Body of pancreas (tissue), 4 donors: ENCODE results near the gene TIGD3. TPM values are rescaled to one million over a fixed set of nuclear protein-coding genes. Genes with fewer than 3 reads are reported as not detected.

Experiments used
- ATAC-seq: fragments of 150-250 bp; one replicate; pipeline ENCODE4 v1.9.1; 2016
- DNase-seq, 4 donors: peaks; one replicate each; pipeline ENCODE4 v3.0.0-alpha.2; 2019
- H3K27ac ChIP-seq, 4 donors: fragments of 200-600 bp; sonication (generic); 1 replicate in 3 of 4; 2 replicates in 1 of 4; pipeline versions ENCODE4 v1.5.1 to v1.6.1; 2016 to 2019; ENCODE audit warnings: mild to moderate bottlenecking in 1 of 4, mixed read lengths in 1 of 4, moderate library complexity in 1 of 4
- H3K27me3 ChIP-seq, 2 donors: fragments of 200-600 bp; sonication (generic); one replicate each; pipeline ENCODE4 v1.6.0; 2016; ENCODE audit warnings: mild to moderate bottlenecking in 1 of 2
- H3K36me3 ChIP-seq, 2 donors: fragments of 200-600 bp; sonication (generic); replicated peaks in 1 of 2; 2 replicates each; pipeline ENCODE4 v1.5.1; 2016; ENCODE audit warnings: low read depth in 2 of 2; ENCODE audit not compliant: insufficient read depth in 1 of 2
- H3K4me1 ChIP-seq: fragments of 200-600 bp; sonication (generic); one replicate; pipeline ENCODE4 v1.6.0; 2016
- H3K4me3 ChIP-seq, 2 donors: fragments of 200-600 bp; sonication (generic); 1 replicate in 1 of 2; 2 replicates in 1 of 2; pipeline ENCODE4 v1.5.1; 2016 to 2019
- H3K9me3 ChIP-seq, 3 donors: fragments of 200-600 bp; sonication (generic); 1 replicate in 2 of 3; 2 replicates in 1 of 3; pipeline ENCODE4 v1.5.1; 2016
- POLR2A ChIP-seq, 3 donors: fragments of 450-650 bp; IDR thresholded peaks; one replicate each; pipeline ENCODE4 v1.6.1; 2016; ENCODE audit warnings: antibody characterized with exemption in 3 of 3, mild to moderate bottlenecking in 2 of 3
- WGBS, 2 donors: methylation state at CpG; one replicate each; pipeline ENCODE4 v1.1.5; 2017; 5-methylcytosine and 5-hydroxymethylcytosine counted together
- intact Hi-C: fragments of 100-400 bp; cut with DNase I; formaldehyde crosslinking; loops from one replicate; pipeline ENCODE4 v1.15.1; 2023
- total RNA-seq, 2 donors: library from RNA; depleted of rRNA; stranded (reverse); fragments of >200 nt; gene quantifications; one replicate each; pipeline ENCODE4 v1.1.0, GENCODE V29; 2016
- TF ChIP-seq, protein P1 (sequence below), 7 experiments: fragments of 450-650 bp in 4 of 7; fragments of 200-600 bp in 3 of 7; sonication (generic) in 3 of 7; IDR thresholded peaks; one replicate each; pipeline ENCODE4 v1.5.1; 2016 to 2019; ENCODE audit warnings: antibody characterized with exemption in 7 of 7

The TIGD3 gene
- total RNA-seq, 2 donors from 2014 or later: not detected

GRCh38 chr11:65404210-65404609, 49.7 kb downstream of the TIGD3 start:
- no peaks in the 10 kb centered on the region for H3K4me1 ChIP-seq
- WGBS, 2 donors: 79 to 92% methylated on average over 13 of the region's 13 CpGs
- DNase-seq (no peak), ATAC-seq (no peak)
- no peak overlapping the region for H3K4me3 ChIP-seq
- intact Hi-C loops: no loop called here
- H3K9me3 ChIP-seq: no peaks in the 10 kb centered on the region
- TF ChIP-seq, protein P1, sequence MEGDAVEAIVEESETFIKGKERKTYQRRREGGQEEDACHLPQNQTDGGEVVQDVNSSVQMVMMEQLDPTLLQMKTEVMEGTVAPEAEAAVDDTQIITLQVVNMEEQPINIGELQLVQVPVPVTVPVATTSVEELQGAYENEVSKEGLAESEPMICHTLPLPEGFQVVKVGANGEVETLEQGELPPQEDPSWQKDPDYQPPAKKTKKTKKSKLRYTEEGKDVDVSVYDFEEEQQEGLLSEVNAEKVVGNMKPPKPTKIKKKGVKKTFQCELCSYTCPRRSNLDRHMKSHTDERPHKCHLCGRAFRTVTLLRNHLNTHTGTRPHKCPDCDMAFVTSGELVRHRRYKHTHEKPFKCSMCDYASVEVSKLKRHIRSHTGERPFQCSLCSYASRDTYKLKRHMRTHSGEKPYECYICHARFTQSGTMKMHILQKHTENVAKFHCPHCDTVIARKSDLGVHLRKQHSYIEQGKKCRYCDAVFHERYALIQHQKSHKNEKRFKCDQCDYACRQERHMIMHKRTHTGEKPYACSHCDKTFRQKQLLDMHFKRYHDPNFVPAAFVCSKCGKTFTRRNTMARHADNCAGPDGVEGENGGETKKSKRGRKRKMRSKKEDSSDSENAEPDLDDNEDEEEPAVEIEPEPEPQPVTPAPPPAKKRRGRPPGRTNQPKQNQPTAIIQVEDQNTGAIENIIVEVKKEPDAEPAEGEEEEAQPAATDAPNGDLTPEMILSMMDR (IDR thresholded peaks at IDR 0.05): no peak
- no peak for TF ChIP-seq POLR2A (IDR thresholded peaks at IDR 0.05)
- H3K27me3 ChIP-seq: no peaks in the 10 kb centered on the region
- H3K36me3 ChIP-seq: peaks cover 6 to 23% of the 10 kb centered on the region in 2 donors
- H3K27ac ChIP-seq: peak overlapping the region in 2 of 4 donors; percentile 14 to 38

GRCh38 chr11:65404638-65405339, 50.2 kb downstream of the TIGD3 start:
- 84 to 87% methylated on average over 11 to 19 of the region's 24 CpGs for WGBS, 2 donors
- Histone ChIP-seq H3K9me3 (no peaks in the 10 kb centered on the region), H3K36me3 (peaks cover 6 to 21% of the 10 kb centered on the region in 2 donors), H3K4me1 (no peaks in the 10 kb centered on the region), H3K27me3 (no peaks in the 10 kb centered on the region), H3K4me3 (no peak overlapping the region), H3K27ac (peak overlapping the region in 1 of 4 donors; percentile 14)
- peak; percentile 33 for ATAC-seq
- intact Hi-C loops: no loop called here
- no peak for DNase-seq
- TF ChIP-seq, protein P1 (IDR thresholded peaks at IDR 0.05): no peak
- no peak for TF ChIP-seq POLR2A (IDR thresholded peaks at IDR 0.05)

Other genes starting within 250 kb of the TIGD3 start
- 10 to 100 TPM; 25.4 to 85.6 TPM for gene TM7SF2, start 242.9 kb upstream of the TIGD3 start, total RNA-seq
- 10 to 100 TPM; 18.7 to 33.9 TPM for gene ZNHIT2, start 237.1 kb upstream of the TIGD3 start, total RNA-seq
- 1,000 to 10,000 TPM; 1,320 to 1,355 TPM for gene FAU, start 232.6 kb upstream of the TIGD3 start, total RNA-seq
- gene MRPL49, start 232.4 kb upstream of the TIGD3 start, total RNA-seq: 10 to 100 TPM; 34.2 to 35.6 TPM
- 10 to 100 TPM; 41.0 to 97.2 TPM for gene SYVN1, start 220.2 kb upstream of the TIGD3 start, total RNA-seq
- gene SPDYC, start 184.5 kb upstream of the TIGD3 start, total RNA-seq: not detected
- 100 to 1,000 TPM; 142 to 245 TPM for gene CAPN1, start 172.8 kb upstream of the TIGD3 start, total RNA-seq
- gene POLA2, start 92.8 kb upstream of the TIGD3 start, total RNA-seq: 10 to 100 TPM in 1 of 2 donors, 1 to 10 TPM in 1; 7.3 to 19.1 TPM
- 10 to 100 TPM in 1 of 2 donors, 1 to 10 TPM in 1; 8.3 to 16.8 TPM for gene CDC42EP2, start 39.9 kb upstream of the TIGD3 start, total RNA-seq
- gene DPF2, start 20.9 kb upstream of the TIGD3 start, total RNA-seq: 10 to 100 TPM; 18.1 to 30.1 TPM
- 10 to 100 TPM; 52.4 to 67.2 TPM for gene SLC25A45, start 27.9 kb downstream of the TIGD3 start, total RNA-seq
- 10 to 100 TPM; 20.0 to 46.8 TPM for gene FRMD8, start 31.9 kb downstream of the TIGD3 start, total RNA-seq
- 100 to 1,000 TPM; 376 to 539 TPM for gene NEAT1, start 68.0 kb downstream of the TIGD3 start, total RNA-seq
- over 10,000 TPM; 10,129 to 14,092 TPM for gene MALAT1, start 144.3 kb downstream of the TIGD3 start, total RNA-seq
- gene SCYL1, start 170.3 kb downstream of the TIGD3 start, total RNA-seq: 10 to 100 TPM; 55.0 to 62.3 TPM
- 100 to 1,000 TPM; 131 to 330 TPM for gene LTBP3, start 203.6 kb downstream of the TIGD3 start, total RNA-seq
- 10 to 100 TPM; 39.2 to 66.9 TPM for gene ZNRD2, start 215.7 kb downstream of the TIGD3 start, total RNA-seq
- 100 to 1,000 TPM in 1 of 2 donors, 10 to 100 TPM in 1; 44.8 to 116 TPM for gene FAM89B, start 217.8 kb downstream of the TIGD3 start, total RNA-seq
- 10 to 100 TPM; 35.0 to 76.1 TPM for gene EHBP1L1, start 221.3 kb downstream of the TIGD3 start, total RNA-seq
- 1 to 10 TPM in 1 of 2 donors, under 1 TPM in 1; 0.66 to 1.0 TPM for gene KCNK7, start 241.0 kb downstream of the TIGD3 start, total RNA-seq